ENCODE results near the gene LRBA.

DNA sequence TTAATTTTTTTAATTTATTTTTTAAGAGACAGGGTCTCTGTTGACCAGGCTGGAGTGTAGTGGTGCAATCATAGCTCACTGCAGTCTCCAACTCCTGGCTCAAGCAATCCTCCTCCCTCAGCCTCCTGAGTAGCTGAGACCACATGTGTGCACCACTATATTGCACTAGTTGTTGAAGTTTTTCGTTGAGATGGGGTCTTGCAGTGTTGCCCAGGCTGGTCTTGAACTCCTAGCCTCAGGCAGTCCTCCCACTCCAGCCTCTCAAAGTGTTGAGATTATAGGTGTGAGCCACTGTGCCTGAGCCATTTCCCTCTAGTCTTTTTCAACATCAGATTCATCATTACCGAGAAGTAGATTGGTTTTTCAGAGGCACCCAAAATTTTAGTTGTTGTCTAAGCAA, 771.2 kb downstream of the LRBA start:
- TF ChIP-seq FOS (IDR thresholded peaks at IDR 0.05; ENCODE audit: borderline replicate concordance, insufficient read depth, low read length) (no peak), EZH2 (IDR thresholded peaks at IDR 0.05; ENCODE audit: borderline replicate concordance, low read depth, low read length, severe bottlenecking) (no peak)
